HG03039 (cell line): ENCODE data around the gene KRT38.
"Not testable (repeated sequence)": the region's sequence is repeated elsewhere in the genome, so short reads cannot be mapped to it uniquely, and the experiment has no call there.

Experiments used
- ATAC-seq: cut with Tn5 transposase; IDR thresholded peaks from one replicate; pipeline ENCODE4 v1.9.1; 2021; ENCODE audit warnings: mild to moderate bottlenecking, moderate library complexity; ENCODE audit not compliant: unreplicated experiment

The KRT38 gene

GRCh38 chr17:41463746-41464145 lies 23.0 kb upstream of the KRT38 start:
- no peak for ATAC-seq

- no peak for ATAC-seq
Observed at GRCh38 chr17:41462705-41463104, 21.9 kb upstream of the KRT38 start.

GRCh38 chr17:41457676-41458075 lies 16.9 kb upstream of the KRT38 start:
- ATAC-seq = no peak

GRCh38 chr17:41456204-41456603 lies 15.4 kb upstream of the KRT38 start:
- ATAC-seq = no peak

DNA sequence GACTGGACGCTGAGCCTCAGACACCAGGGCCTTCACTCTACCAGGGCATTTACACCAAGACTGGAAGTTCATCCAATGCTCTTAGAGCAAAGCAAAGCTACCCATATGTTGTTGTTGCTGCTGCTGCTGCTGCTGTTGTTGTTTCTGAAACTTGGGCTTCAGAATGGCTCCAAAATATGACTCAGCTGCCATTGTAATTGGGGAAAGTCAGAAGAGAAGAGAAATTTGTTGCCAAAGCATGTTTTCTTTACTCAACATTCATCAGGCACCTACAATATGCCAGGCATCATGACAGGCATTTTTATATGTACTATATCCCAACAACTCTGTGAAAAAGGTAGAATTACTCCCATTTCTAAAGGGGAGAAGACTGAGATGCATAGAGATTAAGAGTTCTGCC lies 14.5 kb upstream of the KRT38 start:
- no peak for ATAC-seq

DNA sequence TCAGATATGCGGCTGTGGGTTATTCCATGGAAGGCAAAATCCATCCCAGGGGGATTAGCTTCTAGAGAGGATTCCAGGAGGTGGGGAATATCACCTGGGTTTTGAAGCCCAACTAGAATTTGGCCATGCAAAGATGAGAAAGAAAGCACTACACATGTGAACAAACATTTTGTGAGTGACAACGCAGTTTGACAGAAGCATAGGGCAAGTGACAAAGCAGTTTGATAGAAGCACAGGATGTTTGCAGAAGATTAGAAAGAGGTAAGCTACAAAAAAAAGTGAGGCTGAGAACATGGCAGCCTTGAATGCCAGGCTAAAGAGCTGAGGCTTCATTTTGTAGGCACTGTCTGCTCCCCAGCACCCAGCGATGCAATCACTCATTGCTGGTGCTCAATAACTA lies 12.3 kb upstream of the KRT38 start:
- no peak for ATAC-seq

DNA sequence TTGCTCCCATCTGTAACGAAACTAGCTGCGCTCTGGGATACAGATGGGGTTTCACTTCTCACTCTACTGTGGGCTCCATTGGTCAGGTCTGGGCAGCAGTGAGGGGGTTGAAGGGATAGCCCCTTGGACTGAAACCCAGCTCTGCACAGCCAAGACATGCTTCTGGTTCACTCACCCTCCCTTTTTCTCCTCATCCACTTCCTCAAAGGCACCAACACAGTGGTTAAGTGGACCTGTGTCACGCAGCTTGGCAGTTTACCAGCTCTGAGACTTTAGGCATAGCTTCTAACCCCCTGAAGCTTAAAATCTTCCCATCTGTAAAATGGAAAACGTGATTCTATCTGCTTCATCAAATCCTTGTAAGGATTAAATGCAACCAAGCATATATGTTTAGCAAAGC lies 11.5 kb upstream of the KRT38 start:
- no peak for ATAC-seq

- ATAC-seq = no peak
Observed at GRCh38 chr17:41451154-41451728, 10.5 kb upstream of the KRT38 start.

DNA sequence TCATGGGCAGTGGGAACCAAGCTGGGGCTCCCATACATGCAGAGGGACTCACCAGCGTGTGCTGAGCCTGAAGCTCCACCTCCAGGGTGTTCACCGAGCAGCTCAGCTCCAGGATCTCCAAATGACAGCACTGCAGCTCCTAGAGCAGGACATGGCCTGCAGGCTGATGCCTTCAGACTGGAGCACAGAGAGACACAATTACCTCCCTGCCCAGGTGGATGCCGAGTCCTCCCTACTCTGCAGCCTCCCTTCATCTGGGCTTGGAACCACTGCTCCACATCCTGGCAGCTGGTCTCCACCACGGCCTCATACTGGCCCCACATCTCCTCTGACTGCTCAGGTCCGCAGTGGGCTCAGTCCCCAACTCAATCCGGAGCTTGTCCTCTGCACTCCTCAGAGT lies 8.2 kb upstream of the KRT38 start:
- ATAC-seq = no peak

DNA sequence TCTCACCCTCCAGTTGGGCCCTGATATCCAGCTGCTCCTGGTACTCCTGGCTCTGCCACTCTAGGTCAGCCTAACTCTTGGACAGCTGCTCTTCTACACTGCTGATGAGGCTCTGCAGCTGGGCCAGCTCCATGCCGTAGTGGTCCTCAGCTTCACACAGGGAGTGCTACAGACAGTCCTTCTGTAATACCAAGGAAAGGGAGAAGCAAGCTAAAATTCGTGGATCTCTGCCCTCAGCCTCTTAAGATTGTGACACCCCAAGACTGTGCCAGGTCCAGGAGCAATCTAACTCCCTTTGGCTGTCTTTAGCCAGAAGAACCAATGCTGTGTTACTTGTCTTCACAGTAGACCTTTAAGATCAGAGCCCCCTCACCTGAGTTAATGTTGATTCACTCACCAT lies 7.7 kb upstream of the KRT38 start:
- ATAC-seq = no peak

DNA sequence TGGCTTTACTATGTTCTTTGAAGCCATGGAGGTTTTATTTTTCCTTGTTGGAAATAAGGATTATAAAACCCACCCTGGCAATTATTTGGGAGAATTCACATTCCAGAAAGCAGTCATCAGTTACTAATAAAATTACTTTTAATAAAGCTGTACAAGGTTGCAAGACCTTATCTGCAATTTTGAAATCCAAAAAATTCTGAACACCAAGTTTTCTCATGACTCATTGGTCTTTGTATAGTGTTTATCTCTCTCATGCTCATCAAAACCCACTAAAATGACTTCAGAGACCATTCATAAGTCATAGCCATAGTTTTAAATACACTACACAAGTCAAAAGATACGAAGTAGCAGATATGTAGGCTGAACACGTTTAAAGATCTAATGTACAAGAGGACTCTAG lies 6.0 kb upstream of the KRT38 start:
- ATAC-seq = no peak

DNA sequence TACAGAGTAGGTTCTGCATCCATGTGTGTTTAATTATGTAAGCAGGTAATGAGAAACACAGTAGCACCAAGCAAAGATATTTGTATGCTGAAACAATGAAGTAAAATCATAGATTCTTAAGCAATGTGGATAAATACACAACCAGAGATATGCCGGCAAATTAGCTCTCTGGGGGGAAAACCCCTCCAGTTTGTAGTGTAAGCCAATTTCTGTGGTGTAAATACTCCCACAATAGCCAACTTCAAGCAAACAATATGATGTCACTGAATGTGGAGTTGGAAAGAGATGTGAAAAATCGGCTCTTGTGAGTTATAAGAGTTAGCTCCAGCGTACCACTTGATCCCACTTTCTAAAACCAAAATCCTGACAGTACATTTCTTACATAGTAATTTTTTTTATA lies 3.9 kb upstream of the KRT38 start:
- ATAC-seq = no peak

GRCh38 chr17:41444186-41444585 lies 3.4 kb upstream of the KRT38 start:
- ATAC-seq = no peak

DNA sequence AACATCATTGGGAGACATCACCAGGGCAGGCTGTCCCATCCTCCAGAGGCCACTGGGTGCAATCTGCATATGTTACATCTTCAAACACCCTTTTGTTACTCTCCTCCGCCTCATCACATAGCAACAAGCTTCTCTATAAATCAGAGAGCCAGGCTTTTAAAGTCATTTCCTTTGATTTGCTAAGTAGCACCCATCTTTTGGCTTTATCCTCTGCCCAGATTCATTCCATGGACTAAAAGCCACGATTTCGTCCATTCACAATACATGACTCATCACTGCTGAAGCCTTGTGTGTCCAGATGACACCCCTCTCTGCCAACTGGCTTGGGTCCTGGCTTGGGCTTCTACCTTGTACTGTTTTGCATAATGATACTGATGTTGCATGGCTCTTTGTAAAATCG lies 2.0 kb upstream of the KRT38 start:
- no peak for ATAC-seq

DNA sequence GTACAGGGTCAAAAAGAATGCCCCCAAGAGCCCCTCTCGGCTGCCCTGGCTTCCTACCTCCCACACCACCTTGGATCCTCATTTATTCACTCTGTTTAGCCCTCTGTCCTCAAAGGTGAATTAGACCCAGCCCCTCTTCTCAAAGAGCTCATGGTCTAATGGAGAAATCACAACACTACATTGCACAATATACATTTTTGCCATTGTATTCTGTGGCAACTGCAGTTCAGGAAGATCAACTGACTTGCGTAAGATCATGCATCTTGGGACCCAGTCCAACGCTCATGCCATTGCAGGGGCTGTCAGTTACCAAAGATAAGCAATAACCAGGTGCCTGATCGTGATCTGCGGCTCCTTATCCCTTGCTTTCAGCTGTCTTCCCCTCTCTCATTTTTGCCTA lies 1.4 kb downstream of the KRT38 start:
- ATAC-seq = no peak

GRCh38 chr17:41437769-41438168 lies 3.0 kb downstream of the KRT38 start:
- ATAC-seq = no peak

GRCh38 chr17:41437254-41437653 lies 3.5 kb downstream of the KRT38 start:
- ATAC-seq = no peak

GRCh38 chr17:41434415-41434814 lies 6.4 kb downstream of the KRT38 start:
- ATAC-seq = no peak

GRCh38 chr17:41434005-41434404 lies 6.8 kb downstream of the KRT38 start:
- no peak for ATAC-seq

- ATAC-seq = no peak
Observed at GRCh38 chr17:41433586-41433985, 7.2 kb downstream of the KRT38 start.

DNA sequence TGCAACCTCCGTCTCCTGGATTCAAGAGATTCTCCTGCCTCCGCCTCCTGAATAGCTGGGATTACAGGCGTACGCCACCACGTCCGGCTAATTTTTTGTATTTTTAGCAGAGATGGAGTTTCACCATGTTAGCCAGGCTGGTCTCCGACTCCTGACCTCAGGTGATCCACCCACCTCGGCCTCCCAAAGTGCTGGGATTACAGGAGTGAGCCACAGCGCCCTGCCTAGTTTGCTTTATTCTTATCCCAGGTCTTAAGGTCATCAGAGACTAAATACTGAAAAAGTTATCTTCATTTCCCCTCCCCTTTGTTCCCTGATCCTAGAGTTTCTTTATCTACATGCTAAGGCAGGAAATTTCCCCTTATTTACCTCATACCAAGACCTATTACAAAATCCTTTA lies 10.4 kb downstream of the KRT38 start:
- ATAC-seq = not testable (repeated sequence)

- no peak for ATAC-seq
Observed at GRCh38 chr17:41429667-41430066, 11.1 kb downstream of the KRT38 start.

- no peak for ATAC-seq
Observed at GRCh38 chr17:41428591-41429291, 12.0 kb downstream of the KRT38 start.
